VCaP (cell line): ENCODE data around the gene SLC6A6.

ENCODE experiments used
- H3K27ac ChIP-seq: fragments of 450-650 bp; 2 replicates; pipeline ENCODE4 v1.5.1; 2017
- TF ChIP-seq, protein P1 (sequence below): fragments of 450-650 bp; conservative IDR thresholded peaks from 2 replicates; pipeline ENCODE4 v1.5.1; 2017; ENCODE audit warnings: mild to moderate bottlenecking, moderate library complexity

SLC6A6 gene

DNA sequence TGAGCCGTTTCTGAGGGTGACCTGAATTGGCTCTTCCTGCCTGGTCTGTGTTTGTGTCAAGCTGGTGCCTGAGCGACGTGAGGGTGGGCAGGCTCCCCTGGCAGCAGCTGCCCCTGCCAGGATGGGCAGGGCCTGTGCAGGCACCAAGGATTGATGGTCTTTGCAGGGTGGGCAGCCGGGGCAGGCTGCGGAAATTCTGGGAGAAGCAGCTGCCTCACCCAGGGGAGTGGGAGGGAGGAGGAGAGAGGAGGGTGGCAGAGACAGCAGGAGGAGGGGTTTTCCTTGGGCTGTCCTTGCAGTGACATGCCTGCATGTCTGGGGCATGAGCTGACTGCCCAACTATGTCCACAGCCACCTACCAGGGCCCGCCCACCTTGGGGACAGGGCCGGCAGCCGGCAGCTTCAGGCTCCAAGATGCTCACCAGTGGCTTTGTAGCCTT is 27.9 kb upstream of the SLC6A6 start:
- TF ChIP-seq, protein P1, sequence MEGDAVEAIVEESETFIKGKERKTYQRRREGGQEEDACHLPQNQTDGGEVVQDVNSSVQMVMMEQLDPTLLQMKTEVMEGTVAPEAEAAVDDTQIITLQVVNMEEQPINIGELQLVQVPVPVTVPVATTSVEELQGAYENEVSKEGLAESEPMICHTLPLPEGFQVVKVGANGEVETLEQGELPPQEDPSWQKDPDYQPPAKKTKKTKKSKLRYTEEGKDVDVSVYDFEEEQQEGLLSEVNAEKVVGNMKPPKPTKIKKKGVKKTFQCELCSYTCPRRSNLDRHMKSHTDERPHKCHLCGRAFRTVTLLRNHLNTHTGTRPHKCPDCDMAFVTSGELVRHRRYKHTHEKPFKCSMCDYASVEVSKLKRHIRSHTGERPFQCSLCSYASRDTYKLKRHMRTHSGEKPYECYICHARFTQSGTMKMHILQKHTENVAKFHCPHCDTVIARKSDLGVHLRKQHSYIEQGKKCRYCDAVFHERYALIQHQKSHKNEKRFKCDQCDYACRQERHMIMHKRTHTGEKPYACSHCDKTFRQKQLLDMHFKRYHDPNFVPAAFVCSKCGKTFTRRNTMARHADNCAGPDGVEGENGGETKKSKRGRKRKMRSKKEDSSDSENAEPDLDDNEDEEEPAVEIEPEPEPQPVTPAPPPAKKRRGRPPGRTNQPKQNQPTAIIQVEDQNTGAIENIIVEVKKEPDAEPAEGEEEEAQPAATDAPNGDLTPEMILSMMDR, result no peak

DNA sequence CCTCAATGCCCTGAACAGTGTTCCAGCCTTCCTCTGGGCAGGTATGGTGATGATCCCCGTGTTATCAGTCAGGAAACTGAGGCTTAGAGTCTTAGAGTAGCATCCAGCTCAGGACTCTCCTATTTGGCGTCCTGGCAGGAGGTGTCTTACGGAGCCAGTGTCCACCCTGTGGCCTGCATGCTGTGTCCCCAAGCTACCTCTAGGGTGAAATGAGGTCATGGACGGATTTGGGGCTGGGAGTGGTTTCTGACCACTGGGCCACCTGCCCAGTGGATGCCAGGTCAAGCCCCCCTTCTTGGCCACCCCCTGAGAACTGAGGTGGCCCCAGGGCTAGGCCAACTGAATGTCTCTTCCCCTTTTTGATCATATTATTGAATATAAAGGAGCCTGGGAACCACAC is 27.2 kb upstream of the SLC6A6 start:
- TF ChIP-seq, protein P1, result no peak
- H3K27ac ChIP-seq, result no peak overlapping the region

More for the DNA sequence above, 27.9 kb upstream of the SLC6A6 start:
- H3K27ac ChIP-seq, result no peak overlapping the region; the same call in 1 of the 2 replicates

DNA sequence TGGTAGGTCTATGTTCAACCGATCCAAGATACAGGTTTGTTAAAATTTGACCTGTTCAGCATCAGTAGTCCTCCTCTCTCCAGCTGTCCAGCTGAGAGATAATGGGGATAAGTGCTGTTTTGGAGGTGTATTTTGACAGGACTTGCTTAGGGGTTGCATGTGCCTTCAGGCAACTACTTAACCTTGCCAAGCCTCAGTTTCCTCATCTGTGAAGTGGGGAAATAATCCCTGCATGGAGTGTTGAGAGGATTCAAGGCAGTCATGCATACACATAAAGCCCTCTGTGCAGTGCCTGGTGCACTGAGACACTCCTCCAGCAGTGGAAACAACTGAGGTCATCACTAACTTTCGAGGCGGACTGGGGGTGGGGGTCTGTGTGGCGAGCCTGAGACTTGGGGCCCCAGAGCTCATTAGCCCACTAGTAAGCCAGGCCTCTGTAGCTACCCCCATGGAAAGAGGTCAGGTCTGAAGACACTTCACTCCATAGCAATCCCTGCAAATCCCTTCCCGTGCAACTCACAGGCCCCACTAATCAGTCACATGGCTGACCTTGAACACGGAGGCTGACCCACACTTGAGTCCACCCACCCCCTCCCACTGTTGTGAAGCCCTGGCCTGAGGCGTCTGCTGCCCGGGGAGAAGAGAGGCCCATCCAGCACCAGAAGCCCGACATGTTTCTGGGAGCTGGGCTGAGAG is 25.9 kb upstream of the SLC6A6 start:
- TF ChIP-seq, protein P1, result no peak
- no peak overlapping the region for H3K27ac ChIP-seq

DNA sequence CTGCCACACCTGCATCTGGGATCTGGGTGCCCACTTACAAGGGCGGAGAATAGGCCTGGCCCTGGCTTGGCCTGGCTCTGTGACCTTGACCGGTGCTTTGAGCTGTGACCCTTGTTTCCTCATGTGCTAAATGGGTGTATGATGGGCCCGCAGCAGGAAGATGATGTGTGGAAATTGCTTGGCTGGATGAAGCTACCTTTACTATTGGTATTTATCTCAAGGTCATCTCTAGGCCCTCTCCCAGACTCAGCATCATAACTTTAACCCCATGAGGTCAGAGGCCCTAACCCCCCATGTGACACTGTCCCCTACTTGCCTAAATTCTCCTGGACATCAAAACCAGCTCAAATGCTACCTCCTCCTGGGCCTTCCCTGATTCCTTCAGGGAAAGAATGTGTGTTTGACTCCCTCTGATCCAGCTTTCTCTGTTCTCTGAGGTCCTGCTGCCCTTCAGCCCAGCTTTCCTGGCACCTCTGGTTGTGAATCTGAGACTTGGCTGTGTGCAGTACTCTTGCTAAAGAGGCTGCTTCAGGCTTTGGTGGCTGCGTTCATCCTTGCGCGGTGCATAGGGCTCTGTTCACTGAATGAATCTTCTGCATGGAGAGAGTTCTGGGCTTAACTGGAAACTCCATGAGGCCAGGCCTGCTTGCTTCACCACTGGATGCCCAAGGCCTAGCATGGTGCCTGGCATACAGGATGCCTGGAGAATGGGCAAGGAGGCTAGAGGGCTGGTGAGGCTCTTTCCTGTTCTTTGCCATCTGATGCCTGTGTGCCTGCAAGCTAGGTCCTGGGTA is 25.2 kb upstream of the SLC6A6 start:
- TF ChIP-seq, protein P1, result no peak

DNA sequence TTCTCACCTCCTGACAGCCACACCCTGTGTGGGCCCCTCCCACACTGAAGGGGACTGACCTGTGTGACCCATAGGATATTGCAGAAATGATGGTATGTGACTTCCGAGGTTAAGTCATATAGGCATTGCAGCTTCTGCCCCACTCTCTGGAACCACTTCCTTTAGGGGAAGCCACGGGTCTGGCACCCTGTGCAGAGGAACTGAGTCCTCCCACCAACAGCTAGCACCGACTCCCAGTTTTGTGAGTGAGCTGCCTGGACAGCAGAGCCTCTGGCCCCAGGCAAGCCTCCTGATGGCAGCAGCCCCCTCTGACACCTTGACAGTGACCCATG is 24.6 kb upstream of the SLC6A6 start:
- TF ChIP-seq, protein P1, result no peak
- H3K27ac ChIP-seq, result no peak overlapping the region

More for the DNA sequence above, 25.2 kb upstream of the SLC6A6 start:
- H3K27ac ChIP-seq, result no peak overlapping the region

DNA sequence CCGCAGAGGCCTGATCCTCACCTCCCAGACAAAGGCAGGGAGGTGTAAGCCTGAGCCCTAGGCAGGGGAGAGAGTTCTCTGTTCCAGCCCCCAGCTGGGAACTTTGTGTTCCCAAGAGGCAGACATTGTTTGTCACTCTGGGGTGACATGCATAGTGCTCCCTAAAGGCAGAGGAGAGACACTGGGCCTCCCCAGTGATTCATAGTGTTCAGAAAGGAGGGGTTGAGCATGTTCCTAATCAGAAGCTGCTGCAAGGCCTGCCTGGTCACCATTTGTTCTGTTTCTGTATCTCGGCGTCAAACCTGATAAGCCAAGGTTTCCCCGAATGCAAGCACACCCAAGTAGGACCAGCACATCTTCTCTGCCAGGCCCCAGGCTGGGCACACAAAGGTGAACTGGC is 24.0 kb upstream of the SLC6A6 start:
- H3K27ac ChIP-seq, result no peak overlapping the region
- TF ChIP-seq, protein P1, result no peak

DNA sequence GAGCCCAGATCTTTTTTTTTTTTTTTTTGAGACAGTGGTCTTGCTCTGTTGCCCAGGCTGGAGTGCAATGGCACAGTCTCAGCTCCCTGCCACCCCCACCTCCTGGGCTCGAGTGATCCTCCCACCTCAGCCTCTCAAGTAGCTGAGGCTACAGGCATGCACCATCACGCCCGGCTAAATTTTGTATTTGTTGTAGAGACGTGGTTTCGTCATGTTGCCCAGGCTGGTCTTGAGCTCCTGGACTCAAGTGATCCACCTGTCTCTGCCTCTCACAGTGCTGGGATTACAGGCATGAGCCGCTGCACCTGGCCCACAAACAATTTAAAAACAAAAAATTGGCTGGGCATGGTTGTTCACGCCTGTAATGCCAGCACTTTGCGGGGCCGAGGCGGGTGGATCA is 22.6 kb upstream of the SLC6A6 start:
- TF ChIP-seq, protein P1, result no peak
- H3K27ac ChIP-seq, result no peak overlapping the region
